Muscle layer of duodenum (tissue), 2 donors: ENCODE data around the gene KRTAP10-5.
"Not testable (repeated sequence)": the region's sequence is repeated elsewhere in the genome, so short reads cannot be mapped to it uniquely, and the experiment has no call there.

ENCODE experiments used
- H3K27ac ChIP-seq: one replicate; pipeline ENCODE4 v1.7.0; 2013; ENCODE audit warnings: mild to moderate bottlenecking, low read length
- H3K27me3 ChIP-seq: one replicate; pipeline ENCODE4 v1.7.0; 2013; ENCODE audit warnings: low read depth, mild to moderate bottlenecking, control low read depth, low read length
- H3K36me3 ChIP-seq, 2 donors: one replicate each; pipeline ENCODE4 v1.7.0; 2013; ENCODE audit warnings: low read length in 2 of 2, control low read depth in 1 of 2, mild to moderate bottlenecking in 1 of 2; ENCODE audit not compliant: insufficient read depth in 2 of 2, control insufficient read depth in 1 of 2
- H3K4me1 ChIP-seq, 2 donors: one replicate each; pipeline ENCODE4 v1.7.0; 2013; ENCODE audit warnings: low read length in 2 of 2, mild to moderate bottlenecking in 2 of 2, control low read depth in 1 of 2, moderate library complexity in 1 of 2; ENCODE audit not compliant: insufficient read depth in 2 of 2, control insufficient read depth in 1 of 2
- H3K4me3 ChIP-seq, 2 donors: one replicate each; pipeline ENCODE4 v1.7.0; 2013; ENCODE audit warnings: low read length in 2 of 2, low read depth in 1 of 2, mild to moderate bottlenecking in 1 of 2
- H3K9me3 ChIP-seq, 2 donors: one replicate each; pipeline ENCODE4 v1.7.0; 2013; ENCODE audit warnings: low read length in 2 of 2, control low read depth in 1 of 2, mild to moderate bottlenecking in 1 of 2; ENCODE audit not compliant: control insufficient read depth in 1 of 2
- donor health status: healthy.

KRTAP10-5 gene

GRCh38 chr21:44596068-44596725 is 15.8 kb upstream of the KRTAP10-5 start:
- Histone ChIP-seq H3K36me3 (no peaks in the 10 kb centered on the region), H3K9me3 (peaks cover 0 to 2% of the 10 kb centered on the region in 2 donors), H3K4me3 (no peak overlapping the region), H3K27me3 (no peaks in the 10 kb centered on the region), H3K27ac (no peak overlapping the region), H3K4me1 (no peaks in the 10 kb centered on the region)

GRCh38 chr21:44595524-44595923 is 15.1 kb upstream of the KRTAP10-5 start:
- H3K27ac ChIP-seq: no peak overlapping the region
- no peaks in the 10 kb centered on the region for H3K36me3 ChIP-seq
- no peaks in the 10 kb centered on the region for H3K4me1 ChIP-seq
- H3K4me3 ChIP-seq: no peak overlapping the region
- peaks cover 0 to 2% of the 10 kb centered on the region in 2 donors for H3K9me3 ChIP-seq
- no peaks in the 10 kb centered on the region for H3K27me3 ChIP-seq

- Histone ChIP-seq H3K4me3 (no peak overlapping the region), H3K4me1 (no peaks in the 10 kb centered on the region), H3K9me3 (peaks cover 0 to 2% of the 10 kb centered on the region in 2 donors), H3K36me3 (no peaks in the 10 kb centered on the region), H3K27ac (no peak overlapping the region), H3K27me3 (no peaks in the 10 kb centered on the region)
Observed at GRCh38 chr21:44594406-44594916, 14.1 kb upstream of the KRTAP10-5 start.

- H3K4me3 ChIP-seq: no peak overlapping the region
Observed at GRCh38 chr21:44593598-44594405, 13.4 kb upstream of the KRTAP10-5 start.

GRCh38 chr21:44592446-44593311 is 12.3 kb upstream of the KRTAP10-5 start, which contains the start of gene KRTAP10-6:
TSS of gene KRTAP10-6 (minus strand) at chr21:44592505. CDS start at chr21:44592484, 21 bp downstream.
- Histone ChIP-seq H3K9me3 (no peaks in the 10 kb centered on the region), H3K27ac (no peak within 1 kb of the TSS), H3K4me3 (no peak within 1 kb of the TSS), H3K27me3 (no peaks in the 10 kb centered on the region), H3K36me3 (no peaks in the 10 kb centered on the region), H3K4me1 (no peaks in the 10 kb centered on the region)

More at GRCh38 chr21:44593598-44594405, 13.4 kb upstream of the KRTAP10-5 start:
- Histone ChIP-seq H3K27me3 (no peaks in the 10 kb centered on the region), H3K36me3 (no peaks in the 10 kb centered on the region), H3K4me1 (no peaks in the 10 kb centered on the region), H3K9me3 (no peaks in the 10 kb centered on the region), H3K27ac (no peak overlapping the region)

- not testable (repeated sequence) for H3K27ac ChIP-seq, H3K36me3 ChIP-seq, H3K4me3 ChIP-seq, H3K27me3 ChIP-seq, H3K4me1 ChIP-seq, H3K9me3 ChIP-seq
Observed at GRCh38 chr21:44591801-44592130, 11.4 kb upstream of the KRTAP10-5 start.

- not testable (repeated sequence) for H3K27me3 ChIP-seq, H3K9me3 ChIP-seq, H3K4me3 ChIP-seq, H3K36me3 ChIP-seq, H3K27ac ChIP-seq, H3K4me1 ChIP-seq
Observed at GRCh38 chr21:44590897-44591800, 10.7 kb upstream of the KRTAP10-5 start.

GRCh38 chr21:44590311-44590721 is 9.9 kb upstream of the KRTAP10-5 start:
- H3K4me1 ChIP-seq: no peaks in the 10 kb centered on the region
- no peaks in the 10 kb centered on the region for H3K27me3 ChIP-seq
- H3K27ac ChIP-seq: no peak overlapping the region
- H3K36me3 ChIP-seq: no peaks in the 10 kb centered on the region
- H3K4me3 ChIP-seq: no peak overlapping the region
- H3K9me3 ChIP-seq: peaks cover 0 to 4% of the 10 kb centered on the region in 2 donors

- no peaks in the 10 kb centered on the region for H3K27me3 ChIP-seq
- no peak overlapping the region for H3K27ac ChIP-seq
- no peaks in the 10 kb centered on the region for H3K4me1 ChIP-seq
- no peaks in the 10 kb centered on the region for H3K36me3 ChIP-seq
- H3K4me3 ChIP-seq: no peak overlapping the region
- peaks cover 0 to 4% of the 10 kb centered on the region in 2 donors for H3K9me3 ChIP-seq
Observed at GRCh38 chr21:44589586-44590305, 9.3 kb upstream of the KRTAP10-5 start.

GRCh38 chr21:44589094-44589493 is 8.7 kb upstream of the KRTAP10-5 start:
- Histone ChIP-seq H3K27ac (no peak overlapping the region), H3K9me3 (peaks cover 0 to 4% of the 10 kb centered on the region in 2 donors), H3K36me3 (no peaks in the 10 kb centered on the region), H3K4me1 (peaks cover 0 to 3% of the 10 kb centered on the region in 2 donors), H3K27me3 (no peaks in the 10 kb centered on the region), H3K4me3 (no peak overlapping the region)
